OCI-LY7 (cell line): ENCODE results near the gene CCNF. TPM values are rescaled to one million over a fixed set of nuclear protein-coding genes. Genes with fewer than 3 reads are reported as not detected.

ENCODE experiments used
- BruUV-seq: library from RNA; stranded (reverse); fragments of 400-500 nt; replicated peaks from 2 replicates; lab custom pipeline; 2021; lab: Mats Ljungman, UMichigan
- CTCF ChIA-PET: fragments of 300-600 bp; sonication (Branson Sonifier 250); formaldehyde crosslinking; loops from one replicate; lab custom pipeline; 2022; ENCODE audit warnings: antibody characterized with exemption; ENCODE audit not compliant: unreplicated experiment; lab: Charles Lee
- POLR2A ChIA-PET: fragments of 300-600 bp; sonication (Branson Sonifier 250); formaldehyde crosslinking; loops from one replicate; lab custom pipeline; 2022; ENCODE audit warnings: antibody characterized with exemption; lab: Charles Lee
- DNase-seq: peaks from one replicate; pipeline ENCODE4 v3.0.0-alpha.2; 2015; ENCODE audit warnings: low spot score
- H2AFZ ChIP-seq: fragments of 200-600 bp; sonication (generic), shearing (Covaris generic); 2 replicates; pipeline ENCODE4 v1.6.1; 2014; ENCODE audit warnings: mild to moderate bottlenecking, antibody characterized with exemption, low read length, moderate library complexity
- H3K27ac ChIP-seq: fragments of 200-600 bp; sonication (generic); 2 replicates; pipeline ENCODE4 v1.5.1; 2014; ENCODE audit warnings: mixed run types, low read depth, mild to moderate bottlenecking, moderate library complexity, low read length, inconsistent platforms; ENCODE audit not compliant: poor library complexity, severe bottlenecking
- H3K36me3 ChIP-seq: fragments of 200-600 bp; sonication (generic); 2 replicates; pipeline ENCODE4 v1.6.1; 2014; ENCODE audit warnings: mild to moderate bottlenecking, antibody characterized with exemption, low read length, moderate library complexity, mixed read lengths; ENCODE audit not compliant: insufficient read depth
- H3K4me1 ChIP-seq: fragments of 200-600 bp; sonication (generic); 2 replicates; pipeline ENCODE4 v1.5.1; 2014; ENCODE audit warnings: mild to moderate bottlenecking, low read length; ENCODE audit not compliant: insufficient read depth, poor library complexity, severe bottlenecking
- H3K4me2 ChIP-seq: fragments of 200-600 bp; sonication (generic); 2 replicates; pipeline ENCODE4 v1.6.1; 2014; ENCODE audit warnings: mild to moderate bottlenecking, low read length
- H3K4me3 ChIP-seq: fragments of 200-600 bp; sonication (generic); 2 replicates; pipeline ENCODE4 v1.5.1; 2014; ENCODE audit warnings: mild to moderate bottlenecking, low read depth, low read length; ENCODE audit not compliant: poor library complexity, severe bottlenecking
- H3K79me2 ChIP-seq: fragments of 200-600 bp; sonication (generic); 2 replicates; pipeline ENCODE4 v1.6.1; 2016; ENCODE audit warnings: low read depth, mild to moderate bottlenecking, low read length, moderate library complexity, mixed read lengths; ENCODE audit not compliant: insufficient read depth
- H3K9me2 ChIP-seq: fragments of 200-600 bp; sonication (generic); 2 replicates; pipeline ENCODE4 v1.6.1; 2016; ENCODE audit warnings: mild to moderate bottlenecking, low read length, mixed read lengths; ENCODE audit not compliant: insufficient read depth
- H3K9me3 ChIP-seq: fragments of 200-600 bp; sonication (generic); 2 replicates; pipeline ENCODE4 v1.6.1; 2014; ENCODE audit warnings: mild to moderate bottlenecking, mixed run types, low read length, mixed read lengths
- H4K20me1 ChIP-seq: fragments of 200-600 bp; sonication (generic); 2 replicates; pipeline ENCODE4 v1.6.1; 2014; ENCODE audit warnings: mild to moderate bottlenecking, antibody characterized with exemption, low read length, moderate library complexity, mixed read lengths; ENCODE audit not compliant: insufficient read depth
- EZH2phosphoT487 ChIP-seq: fragments of 200-600 bp; sonication (generic); IDR thresholded peaks from 2 replicates; pipeline ENCODE4 v1.6.1; 2018; ENCODE audit warnings: low read depth, borderline replicate concordance, mild to moderate bottlenecking, mixed run types, antibody characterized with exemption, low read length, moderate library complexity, mixed read lengths
- intact Hi-C: fragments of 100-400 bp; cut with micrococcal nuclease; formaldehyde crosslinking; loops from one replicate; pipeline ENCODE4 v1.10.0; 2022; ENCODE audit not compliant: unreplicated experiment
- total RNA-seq, 2 experiments: library from RNA; depleted of rRNA in 1 of 2; stranded (reverse); fragments of >200 nt in 1 of 2; shearing (Covaris generic) in 1 of 2; gene quantifications; 2 replicates each; pipeline ENCODE4 v1.2.3, GENCODE V29; 2014 to 2022
- TF ChIP-seq, protein P1 (sequence below): fragments of 200-600 bp; sonication (generic); conservative IDR thresholded peaks from 2 replicates; pipeline ENCODE4 v1.5.1; 2014; ENCODE audit warnings: mild to moderate bottlenecking, antibody characterized with exemption, low read length, moderate library complexity, mixed read lengths

The CCNF gene
- total RNA-seq, 2 experiments from 2014 or later = 82.1 to 83.3 TPM

DNA sequence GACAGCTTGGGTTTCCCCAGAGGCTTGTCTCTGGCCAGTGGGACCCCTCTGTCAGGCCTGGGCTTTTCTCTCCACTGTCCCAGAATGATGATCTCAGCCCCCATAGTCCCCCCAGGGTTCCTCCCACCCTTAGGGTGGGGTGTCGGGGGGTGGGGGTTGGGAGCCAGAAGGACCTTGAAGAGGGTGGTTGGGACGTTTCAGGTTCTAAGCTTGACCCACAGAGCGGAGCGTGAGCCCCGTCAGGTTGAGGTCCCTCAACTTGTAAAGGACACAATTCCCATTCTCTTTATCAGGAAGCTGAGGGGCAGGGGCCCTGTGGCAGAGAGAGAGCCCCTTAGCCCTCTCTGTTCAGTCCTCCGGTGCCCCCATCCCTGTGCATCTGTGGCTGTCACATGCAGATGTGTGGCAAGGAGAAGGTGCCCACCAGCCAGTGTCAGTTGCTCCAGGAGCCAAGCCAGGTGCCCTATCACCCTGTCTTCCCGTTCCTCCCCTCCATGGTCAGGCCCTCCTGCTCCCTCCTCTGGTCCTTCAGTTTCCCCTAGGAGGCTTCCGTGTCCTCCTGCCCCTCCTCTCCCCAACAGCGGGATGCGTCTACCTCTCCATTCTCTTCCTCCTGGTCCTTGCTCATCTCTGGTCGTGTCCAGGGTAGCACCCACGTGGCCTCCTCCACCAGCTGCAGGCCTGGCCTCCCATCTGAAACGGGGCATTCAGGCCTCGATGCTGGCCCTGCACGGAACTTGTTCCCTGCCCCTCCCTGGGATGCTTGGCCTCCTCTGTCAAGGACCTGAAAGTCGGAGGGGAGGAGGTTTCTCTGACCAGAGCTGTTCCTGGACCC lies 40.4 kb downstream of the CCNF start:
- BruUV-seq = no TSS peak
- ChIA-PET POLR2A (interaction anchor here (0.7 to 1.9 kb wide), 3 partner anchors 10 to 32 kb away, joined by 3 to 11 read pairs (median 3); partner anchors contain the start of gene TEDC2), CTCF (interaction anchor here (0.5 to 1.1 kb wide), 2 partner anchors 10 to 675 kb away, joined by 3 to 4 read pairs; partner anchors contain the start of gene TEDC2)
- TF ChIP-seq, protein P1, sequence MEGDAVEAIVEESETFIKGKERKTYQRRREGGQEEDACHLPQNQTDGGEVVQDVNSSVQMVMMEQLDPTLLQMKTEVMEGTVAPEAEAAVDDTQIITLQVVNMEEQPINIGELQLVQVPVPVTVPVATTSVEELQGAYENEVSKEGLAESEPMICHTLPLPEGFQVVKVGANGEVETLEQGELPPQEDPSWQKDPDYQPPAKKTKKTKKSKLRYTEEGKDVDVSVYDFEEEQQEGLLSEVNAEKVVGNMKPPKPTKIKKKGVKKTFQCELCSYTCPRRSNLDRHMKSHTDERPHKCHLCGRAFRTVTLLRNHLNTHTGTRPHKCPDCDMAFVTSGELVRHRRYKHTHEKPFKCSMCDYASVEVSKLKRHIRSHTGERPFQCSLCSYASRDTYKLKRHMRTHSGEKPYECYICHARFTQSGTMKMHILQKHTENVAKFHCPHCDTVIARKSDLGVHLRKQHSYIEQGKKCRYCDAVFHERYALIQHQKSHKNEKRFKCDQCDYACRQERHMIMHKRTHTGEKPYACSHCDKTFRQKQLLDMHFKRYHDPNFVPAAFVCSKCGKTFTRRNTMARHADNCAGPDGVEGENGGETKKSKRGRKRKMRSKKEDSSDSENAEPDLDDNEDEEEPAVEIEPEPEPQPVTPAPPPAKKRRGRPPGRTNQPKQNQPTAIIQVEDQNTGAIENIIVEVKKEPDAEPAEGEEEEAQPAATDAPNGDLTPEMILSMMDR = no peak
- no peak for TF ChIP-seq EZH2phosphoT487
- Histone ChIP-seq H3K9me2 (no peaks in the 10 kb centered on the region), H3K79me2 (peaks cover 3% of the 10 kb centered on the region; the same call in 1 of the 2 replicates), H2AFZ (no peak overlapping the region), H3K27ac (peak overlapping the region; percentile 89), H3K9me3 (no peaks in the 10 kb centered on the region), H4K20me1 (no peaks in the 10 kb centered on the region), H3K4me3 (peak overlapping the region; percentile 60), H3K36me3 (peaks cover 4% of the 10 kb centered on the region; the same call in 1 of the 2 replicates), H3K4me2 (peak overlapping the region; percentile 91), H3K4me1 (peaks cover 78% of the 10 kb centered on the region)
- DNase-seq = peak; percentile 55
- intact Hi-C loops = loop anchor here (2.0 to 5.0 kb wide), 2 partner anchors 37 to 63 kb away; no protein-coding TSS in a partner anchor

DNA sequence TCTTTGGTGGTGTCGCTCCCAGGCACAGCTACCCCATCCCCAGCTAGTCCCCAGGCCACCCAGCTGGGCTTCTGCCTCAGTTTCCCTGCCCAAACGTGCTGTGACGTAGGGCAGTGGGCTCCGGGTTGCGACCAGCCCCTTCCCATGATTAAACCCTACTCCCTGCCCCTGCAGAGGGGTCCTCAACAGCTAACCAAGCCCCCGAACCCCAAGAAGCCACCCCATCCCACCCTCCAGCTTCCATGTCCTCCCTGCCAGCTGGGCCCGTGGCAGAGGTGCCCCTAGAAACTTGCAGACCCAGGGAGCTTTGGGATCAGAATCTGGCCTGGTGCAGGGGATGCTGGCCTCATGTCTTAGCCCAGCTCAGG lies 41.0 kb downstream of the CCNF start:
- intact Hi-C loops = no loop called here
- Histone ChIP-seq H3K36me3 (peaks cover 2% of the 10 kb centered on the region; the same call in 1 of the 2 replicates), H4K20me1 (no peaks in the 10 kb centered on the region), H3K9me2 (no peaks in the 10 kb centered on the region), H2AFZ (no peak overlapping the region), H3K27ac (peak overlapping the region; percentile 89), H3K79me2 (peaks cover 3% of the 10 kb centered on the region; the same call in 1 of the 2 replicates), H3K4me2 (peak overlapping the region; percentile 91), H3K4me1 (peaks cover 78% of the 10 kb centered on the region), H3K4me3 (peak overlapping the region; percentile 60), H3K9me3 (no peaks in the 10 kb centered on the region)
- ChIA-PET POLR2A (interaction anchor here (1.0 to 1.9 kb wide), 2 partner anchors 11 to 31 kb away, joined by 3 to 11 read pairs; partner anchors contain the start of gene TEDC2), CTCF (no interaction called here)
- TF ChIP-seq EZH2phosphoT487 = no peak
- TF ChIP-seq, protein P1 = no peak
- no peak for DNase-seq
- no TSS peak for BruUV-seq
